NOMO-1 treated with dmso at 0.1 percent for 144 hours (cell line): Measurements from ENCODE around the gene PTGIS.
"Not testable (repeated sequence)": the region's sequence is repeated elsewhere in the genome, so short reads cannot be mapped to it uniquely, and the experiment has no call there.

ENCODE experiments used
- DNase-seq: peaks from one replicate; lab custom pipeline; 2025; ENCODE audit not compliant: unreplicated experiment; lab: John Stamatoyannopoulos, UW

The PTGIS gene

GRCh38 chr20:49567421-49568277 is at the start of gene PTGIS:
PTGIS (minus strand) TSS chr20:49568137; CDS start chr20:49568116, 21 bp downstream.
- no peak for DNase-seq

- DNase-seq: not testable (repeated sequence)
Observed at GRCh38 chr20:49617394-49617793, 49.5 kb upstream of the PTGIS start.

- no peak for DNase-seq
Observed at GRCh38 chr20:49616154-49617007, 48.4 kb upstream of the PTGIS start.

- no peak for DNase-seq
Observed at GRCh38 chr20:49615401-49616153, 47.6 kb upstream of the PTGIS start.

GRCh38 chr20:49615051-49615400 is 47.1 kb upstream of the PTGIS start:
- DNase-seq: not testable (repeated sequence)

- no peak for DNase-seq
Observed at GRCh38 chr20:49614338-49615050, 46.6 kb upstream of the PTGIS start.

GRCh38 chr20:49612127-49612738 is 44.3 kb upstream of the PTGIS start:
- no peak for DNase-seq

- DNase-seq: not testable (repeated sequence)
Observed at GRCh38 chr20:49611539-49612126, 43.7 kb upstream of the PTGIS start.

- DNase-seq: peak; percentile 62
Observed at GRCh38 chr20:49610691-49611538, 43.0 kb upstream of the PTGIS start.

GRCh38 chr20:49608752-49609670 is 41.1 kb upstream of the PTGIS start:
- no peak for DNase-seq

- no peak for DNase-seq
Observed at GRCh38 chr20:49607568-49607967, 39.6 kb upstream of the PTGIS start.

- DNase-seq: no peak
Observed at GRCh38 chr20:49603209-49603627, 35.3 kb upstream of the PTGIS start.

- no peak for DNase-seq
Observed at GRCh38 chr20:49602345-49603208, 34.6 kb upstream of the PTGIS start.

GRCh38 chr20:49601153-49601924 is 33.4 kb upstream of the PTGIS start:
- DNase-seq: no peak

- no peak for DNase-seq
Observed at GRCh38 chr20:49599746-49600113, 31.8 kb upstream of the PTGIS start.

GRCh38 chr20:49597825-49598395 is 30.0 kb upstream of the PTGIS start:
- no peak for DNase-seq
